HG03342 (cell line): ENCODE measurements around the gene HTT.

Experiments used
- ATAC-seq: cut with Tn5 transposase; IDR thresholded peaks from one replicate; pipeline ENCODE4 v1.9.1; 2021; ENCODE audit warnings: mild to moderate bottlenecking, moderate library complexity; ENCODE audit not compliant: unreplicated experiment

Gene HTT

GRCh38 chr4:3247399-3248177, 173.1 kb downstream of the HTT start:
- no peak for ATAC-seq

- no peak for ATAC-seq
Measured at GRCh38 chr4:3248178-3248480, 173.6 kb downstream of the HTT start.

- no peak for ATAC-seq
Measured at GRCh38 chr4:3248811-3249661, 174.6 kb downstream of the HTT start, which contains the start of gene MSANTD1. MSANTD1 (plus strand) TSS chr4:3249159; CDS start chr4:3249223, 64 bp downstream.

GRCh38 chr4:3249711-3250437, 175.4 kb downstream of the HTT start:
- no peak for ATAC-seq

GRCh38 chr4:3250438-3250955, 176.0 kb downstream of the HTT start:
- ATAC-seq: no peak

- ATAC-seq: no peak
Measured at GRCh38 chr4:3250956-3251690, 176.6 kb downstream of the HTT start.

GRCh38 chr4:3251691-3252479, 177.4 kb downstream of the HTT start:
- no peak for ATAC-seq

GRCh38 chr4:3252480-3252828, 178.0 kb downstream of the HTT start:
- no peak for ATAC-seq

- ATAC-seq: no peak
Measured at GRCh38 chr4:3252831-3253641, 178.6 kb downstream of the HTT start.

- ATAC-seq: no peak
Measured at GRCh38 chr4:3253808-3254207, 179.3 kb downstream of the HTT start.

GRCh38 chr4:3254302-3255131, 180.0 kb downstream of the HTT start:
- no peak for ATAC-seq

- ATAC-seq: no peak
Measured at GRCh38 chr4:3255611-3256186, 181.2 kb downstream of the HTT start.

- no peak for ATAC-seq
Measured at GRCh38 chr4:3256230-3257102, 182.0 kb downstream of the HTT start.

- no peak for ATAC-seq
Measured at GRCh38 chr4:3257103-3257555, 182.6 kb downstream of the HTT start.

- no peak for ATAC-seq
Measured at GRCh38 chr4:3257556-3258482, 183.3 kb downstream of the HTT start.
